Lower leg skin (tissue), 3 donors: ENCODE data around the gene FYCO1.

ENCODE experiments used
- CTCF ChIP-seq, 3 donors: fragments of 450-650 bp; IDR thresholded peaks; one replicate each; pipeline ENCODE4 v1.5.1; 2016; ENCODE audit warnings: antibody characterized with exemption in 3 of 3, mild to moderate bottlenecking in 3 of 3, moderate library complexity in 2 of 3
- POLR2A ChIP-seq, 2 donors: fragments of 450-650 bp; IDR thresholded peaks; one replicate each; pipeline ENCODE4 v1.6.1; 2016 to 2017; ENCODE audit warnings: antibody characterized with exemption in 2 of 2, mild to moderate bottlenecking in 1 of 2, moderate library complexity in 1 of 2

GRCh38 chr3:45967724-45968123, 27.9 kb downstream of the FYCO1 start:
- TF ChIP-seq CTCF (IDR thresholded peaks at IDR 0.05) (no peak), POLR2A (IDR thresholded peaks at IDR 0.05) (no peak)
